CD14-positive monocyte (primary cell): ENCODE results near the gene CAMTA1. TPM values are rescaled to one million over a fixed set of nuclear protein-coding genes. Genes with fewer than 3 reads are reported as not detected.

Experiments used
- DNase-seq, 3 donors: peaks; one replicate each; pipeline ENCODE4 v3.0.0-alpha.2; 2011 to 2022
- H2AFZ ChIP-seq: 2 replicates; pipeline ENCODE4 v1.6.0; 2012; ENCODE audit warnings: mild to moderate bottlenecking, low read depth, low read length, inconsistent platforms; ENCODE audit not compliant: insufficient read depth, poor library complexity, severe bottlenecking
- H3K27ac ChIP-seq, 2 donors: 1 replicate in 1 of 2; 2 replicates in 1 of 2; pipeline ENCODE4 v1.5.1; 2012 to 2013; ENCODE audit warnings: low read length in 2 of 2, control low read depth in 1 of 2, inconsistent platforms in 1 of 2, low read depth in 1 of 2, mild to moderate bottlenecking in 1 of 2
- H3K27me3 ChIP-seq, 2 donors: one replicate each; pipeline versions ENCODE4 v1.6.0 to v1.6.1; 2011 to 2013; ENCODE audit warnings: low read length in 2 of 2; ENCODE audit not compliant: control insufficient read depth in 2 of 2, insufficient read depth in 2 of 2
- H3K36me3 ChIP-seq, 2 donors: replicated peaks in 1 of 2; 1 replicate in 1 of 2; 2 replicates in 1 of 2; pipeline versions ENCODE4 v1.5.1 to v1.6.1; 2012 to 2013; ENCODE audit warnings: low read length in 2 of 2, control low read depth in 1 of 2, inconsistent platforms in 1 of 2, mild to moderate bottlenecking in 1 of 2; ENCODE audit not compliant: insufficient read depth in 2 of 2, control insufficient read depth in 1 of 2
- H3K4me1 ChIP-seq, 2 donors: 1 replicate in 1 of 2; 2 replicates in 1 of 2; pipeline versions ENCODE4 v1.5.1 to v1.6.1; 2012 to 2013; ENCODE audit warnings: low read length in 2 of 2, control low read depth in 1 of 2, inconsistent platforms in 1 of 2, mild to moderate bottlenecking in 1 of 2, moderate library complexity in 1 of 2; ENCODE audit not compliant: insufficient read depth in 2 of 2, control insufficient read depth in 1 of 2
- H3K4me2 ChIP-seq: replicated peaks from 2 replicates; pipeline ENCODE3; 2012; ENCODE audit warnings: low read length, moderate library complexity, mild to moderate bottlenecking; ENCODE audit not compliant: poor library complexity, severe bottlenecking; ENCODE audit errors: extremely low read depth
- H3K4me3 ChIP-seq, 3 experiments: fragments of 200-600 bp in 1 of 3; sonication (generic) in 1 of 3; replicated peaks in 1 of 3; 1 replicate in 2 of 3; 2 replicates in 1 of 3; pipeline ENCODE4 v1.5.1; 2011 to 2013; ENCODE audit warnings: low read length in 3 of 3, mild to moderate bottlenecking in 3 of 3, control low read depth in 2 of 3, low read depth in 2 of 3, inconsistent platforms in 1 of 3, moderate library complexity in 1 of 3
- H3K79me2 ChIP-seq: 2 replicates; pipeline ENCODE4 v1.6.0; 2012; ENCODE audit warnings: mild to moderate bottlenecking, control low read depth, inconsistent platforms, low read length, moderate library complexity; ENCODE audit not compliant: insufficient read depth
- H3K9ac ChIP-seq: 2 replicates; pipeline ENCODE4 v1.6.0; 2017; ENCODE audit warnings: low read length, mild to moderate bottlenecking; ENCODE audit not compliant: insufficient read depth, poor library complexity, severe bottlenecking
- H3K9me3 ChIP-seq, 2 donors: replicated peaks in 1 of 2; 1 replicate in 1 of 2; 2 replicates in 1 of 2; pipeline versions ENCODE4 v1.5.1 to v1.6.1; 2012 to 2013; ENCODE audit warnings: low read length in 2 of 2, control low read depth in 1 of 2; ENCODE audit not compliant: control insufficient read depth in 1 of 2, insufficient read depth in 1 of 2
- H4K20me1 ChIP-seq: 2 replicates; pipeline ENCODE4 v1.6.0; 2012; ENCODE audit warnings: mild to moderate bottlenecking, low read length, control low read depth, moderate library complexity; ENCODE audit not compliant: insufficient read depth
- H3K27ac Mint-ChIP-seq, 7 donors: one replicate each; pipeline ENCODE4 v1.8.0; 2020; ENCODE audit warnings: mild to moderate bottlenecking in 7 of 7, mixed read lengths in 7 of 7, moderate library complexity in 6 of 7, inconsistent platforms in 2 of 7
- H3K27me3 Mint-ChIP-seq, 3 donors: one replicate each; pipeline ENCODE4 v1.8.0; 2021 to 2022; ENCODE audit warnings: low read depth in 3 of 3, mild to moderate bottlenecking in 3 of 3, mixed read lengths in 3 of 3, moderate library complexity in 3 of 3, inconsistent platforms in 1 of 3
- H3K36me3 Mint-ChIP-seq, 2 donors: one replicate each; pipeline ENCODE4 v1.8.0; 2020; ENCODE audit warnings: mixed read lengths in 2 of 2, inconsistent platforms in 1 of 2, mild to moderate bottlenecking in 1 of 2
- H3K4me1 Mint-ChIP-seq: one replicate; pipeline ENCODE4 v1.8.0; 2020; ENCODE audit warnings: mild to moderate bottlenecking, mixed read lengths
- H3K4me3 Mint-ChIP-seq, 2 donors: one replicate each; pipeline ENCODE4 v1.8.0; 2020; ENCODE audit warnings: mild to moderate bottlenecking in 2 of 2, mixed read lengths in 2 of 2, moderate library complexity in 1 of 2
- H3K9me3 Mint-ChIP-seq, 7 donors: one replicate each; pipeline ENCODE4 v1.8.0; 2020 to 2022; ENCODE audit warnings: mixed read lengths in 7 of 7, mild to moderate bottlenecking in 6 of 7, moderate library complexity in 6 of 7, inconsistent platforms in 2 of 7
- CTCF ChIP-seq: fragments of 200-600 bp; IDR thresholded peaks from one replicate; pipeline ENCODE4 v1.8.0; 2022; ENCODE audit warnings: antibody characterized with exemption, mild to moderate bottlenecking
- WGBS: methylation state at CpG from one replicate; pipeline ENCODE4 v1.1.5; 2013; ENCODE audit warnings: missing lambda C conversion rate; ENCODE audit not compliant: insufficient coverage; 5-methylcytosine and 5-hydroxymethylcytosine counted together
- intact Hi-C, 2 donors: fragments of 100-400 bp; cut with micrococcal nuclease; formaldehyde crosslinking; loops; one replicate each; pipeline versions ENCODE4 v1.15.0 to v1.15.1; 2023
- polyA plus RNA-seq, 3 donors: library from polyadenylated mRNA; depleted of rRNA in 1 of 3; unstranded in 2 of 3; stranded (reverse) in 1 of 3; fragments of 300-500 nt in 2 of 3; fragments of >200 nt in 1 of 3; fragmentation: Illumina TruSeq in 2 of 3; gene quantifications; 1 replicate in 2 of 3; 2 replicates in 1 of 3; pipeline ENCODE4 v1.2.3, GENCODE V29; 2012 to 2021

CAMTA1 gene
- polyA plus RNA-seq, 3 donors, result 52.0 to 89.6 (median 78.3) TPM

- TF ChIP-seq CTCF, result no peak
- Mint-ChIP-seq H3K4me1 (no peaks in the 10 kb centered on the region), H3K4me3 (no peak overlapping the region), H3K27ac (no peak overlapping the region), H3K36me3 (no peaks in the 10 kb centered on the region), H3K27me3 (peaks cover 0 to 2% (median under 1%) of the 10 kb centered on the region in 3 donors), H3K9me3 (no peaks in the 10 kb centered on the region)
- Histone ChIP-seq H3K27me3 (no peaks in the 10 kb centered on the region), H3K36me3 (no peaks in the 10 kb centered on the region), H3K27ac (no peak overlapping the region), H2AFZ (no peak overlapping the region), H3K4me2 (no peak overlapping the region), H3K9ac (no peak overlapping the region), H3K4me1 (no peaks in the 10 kb centered on the region), H3K9me3 (no peaks in the 10 kb centered on the region), H4K20me1 (no peaks in the 10 kb centered on the region), H3K79me2 (no peaks in the 10 kb centered on the region), H3K4me3 (no peak overlapping the region)
- DNase-seq, result no peak
- 87% methylated on average over 6 of the region's 10 CpGs for WGBS
- intact Hi-C loops, result no loop called here
Measured at GRCh38 chr1:7565099-7565750, 780.0 kb downstream of the CAMTA1 start.

GRCh38 chr1:7566417-7567375, 781.4 kb downstream of the CAMTA1 start:
- TF ChIP-seq CTCF, result no peak

More at GRCh38 chr1:7566417-7567375, 781.4 kb downstream of the CAMTA1 start:
- H3K79me2 ChIP-seq, result no peaks in the 10 kb centered on the region
- H3K27ac Mint-ChIP-seq, result no peak overlapping the region
- no peaks in the 10 kb centered on the region for H3K4me1 ChIP-seq
- no peak overlapping the region for H3K4me3 Mint-ChIP-seq
- no peaks in the 10 kb centered on the region for H3K9me3 Mint-ChIP-seq
- H3K4me3 ChIP-seq, result no peak overlapping the region
- no peaks in the 10 kb centered on the region for H3K36me3 Mint-ChIP-seq
- no peak overlapping the region for H2AFZ ChIP-seq
- H3K4me1 Mint-ChIP-seq, result no peaks in the 10 kb centered on the region
- no peak overlapping the region for H3K27ac ChIP-seq
- H3K9me3 ChIP-seq, result no peaks in the 10 kb centered on the region
- 87% methylated on average over 14 of the region's 16 CpGs for WGBS
- DNase-seq, result no peak
- H3K27me3 Mint-ChIP-seq, result peaks cover 0 to 2% (median 0%) of the 10 kb centered on the region in 3 donors
- H3K9ac ChIP-seq, result no peak overlapping the region
- intact Hi-C loops, result no loop called here
- H4K20me1 ChIP-seq, result no peaks in the 10 kb centered on the region
- H3K36me3 ChIP-seq, result no peaks in the 10 kb centered on the region
- no peaks in the 10 kb centered on the region for H3K27me3 ChIP-seq
- H3K4me2 ChIP-seq, result no peak overlapping the region
